A673 (cell line): ENCODE results near the gene SACM1L. TPM values are rescaled to one million over a fixed set of nuclear protein-coding genes. Genes with fewer than 3 reads are reported as not detected.

Experiments used
- BruUV-seq: library from RNA; stranded (reverse); fragments of 400-500 nt; replicated peaks from 2 replicates; lab custom pipeline; 2021; lab: Mats Ljungman, UMichigan
- CTCF ChIA-PET: fragments of 300-600 bp; sonication (Branson Sonifier 250); formaldehyde crosslinking; loops from one replicate; lab custom pipeline; 2022; ENCODE audit warnings: antibody characterized with exemption; lab: Charles Lee
- POLR2A ChIA-PET: fragments of 300-600 bp; sonication (Branson Sonifier 250); formaldehyde crosslinking; loops from one replicate; lab custom pipeline; 2022; ENCODE audit warnings: antibody characterized with exemption; ENCODE audit not compliant: low non-redundant PET; lab: Charles Lee
- DNase-seq: peaks from one replicate; pipeline ENCODE4 v3.0.0-alpha.2; 2015; ENCODE audit warnings: low spot score
- H3K27ac ChIP-seq: fragments of 200-600 bp; sonication (generic); 2 replicates; pipeline ENCODE4 v1.5.1; 2016; ENCODE audit warnings: mixed run types, low read depth, mild to moderate bottlenecking, mixed read lengths, antibody characterized with exemption, low read length; ENCODE audit not compliant: poor library complexity, severe bottlenecking
- H3K27me3 ChIP-seq: fragments of 200-600 bp; sonication (generic); replicated peaks from 2 replicates; pipeline ENCODE4 v1.6.1; 2017; ENCODE audit warnings: mixed run types, low read depth, mild to moderate bottlenecking, mixed read lengths, antibody characterized with exemption, low read length; ENCODE audit not compliant: insufficient read depth, poor library complexity
- H3K36me3 ChIP-seq: fragments of 200-600 bp; sonication (generic); 2 replicates; pipeline ENCODE4 v1.6.1; 2016; ENCODE audit warnings: mixed run types, mild to moderate bottlenecking, mixed read lengths, antibody characterized with exemption, low read length; ENCODE audit not compliant: insufficient read depth, poor library complexity, severe bottlenecking
- H3K4me1 ChIP-seq: fragments of 200-600 bp; sonication (generic); 2 replicates; pipeline ENCODE4 v1.6.1; 2017; ENCODE audit warnings: mixed run types, mild to moderate bottlenecking, mixed read lengths, antibody characterized with exemption, low read length; ENCODE audit not compliant: insufficient read depth, poor library complexity, severe bottlenecking
- H3K4me3 ChIP-seq: fragments of 200-600 bp; sonication (generic); 2 replicates; pipeline ENCODE4 v1.5.1; 2016; ENCODE audit warnings: low read depth, mixed run types, mild to moderate bottlenecking, mixed read lengths, low read length; ENCODE audit not compliant: poor library complexity, severe bottlenecking
- H3K9me3 ChIP-seq: fragments of 200-600 bp; sonication (generic); 2 replicates; pipeline ENCODE4 v1.6.1; 2016; ENCODE audit warnings: mixed run types, low read depth, mild to moderate bottlenecking, mixed read lengths, antibody characterized with exemption, low read length; ENCODE audit not compliant: poor library complexity, severe bottlenecking
- CTCF ChIP-seq: fragments of 300-800, 200-600 bp; sonication (generic); conservative IDR thresholded peaks from 2 replicates; pipeline ENCODE4 v1.5.1; 2017; ENCODE audit warnings: low read depth, mild to moderate bottlenecking, antibody characterized with exemption, low read length, moderate library complexity, mixed read lengths
- EZH2 ChIP-seq: fragments of 200-600 bp; sonication (generic); IDR thresholded peaks from 2 replicates; pipeline ENCODE4 v1.6.1; 2017; ENCODE audit warnings: borderline replicate concordance, low read depth, mild to moderate bottlenecking, mixed read lengths, antibody characterized with exemption, low read length; ENCODE audit not compliant: poor library complexity, severe bottlenecking
- intact Hi-C: fragments of 100-400 bp; cut with micrococcal nuclease; formaldehyde crosslinking; loops from one replicate; pipeline ENCODE4 v1.10.0; 2022; ENCODE audit not compliant: unreplicated experiment
- total RNA-seq: library from RNA; stranded (reverse); gene quantifications from 2 replicates; pipeline ENCODE4 v1.2.3, GENCODE V29; 2021

The SACM1L gene
- total RNA-seq, 1 experiment from 2014 or later: 32.8 TPM

GRCh38 chr3:45724911-45725310, 35.7 kb downstream of the SACM1L start:
- intact Hi-C loops: no loop called here
- Histone ChIP-seq H3K27me3 (no peaks in the 10 kb centered on the region), H3K27ac (no peak overlapping the region), H3K4me3 (no peak overlapping the region), H3K9me3 (no peaks in the 10 kb centered on the region), H3K4me1 (no peaks in the 10 kb centered on the region), H3K36me3 (peaks cover 8% of the 10 kb centered on the region)
- TF ChIP-seq CTCF: no peak
- TF ChIP-seq EZH2: no peak
- CTCF ChIA-PET: no interaction called here
- POLR2A ChIA-PET: no interaction called here
- no peak for DNase-seq
- no TSS peak for BruUV-seq

- BruUV-seq: no TSS peak
- Histone ChIP-seq H3K4me3 (no peak overlapping the region), H3K27me3 (no peaks in the 10 kb centered on the region), H3K4me1 (no peaks in the 10 kb centered on the region), H3K9me3 (no peaks in the 10 kb centered on the region), H3K36me3 (peaks cover 6% of the 10 kb centered on the region), H3K27ac (no peak overlapping the region)
- TF ChIP-seq EZH2 (no peak), CTCF (no peak)
- DNase-seq: no peak
- intact Hi-C loops: no loop called here
- CTCF ChIA-PET: no interaction called here
- POLR2A ChIA-PET: no interaction called here
Observed at GRCh38 chr3:45729614-45730013, 40.4 kb downstream of the SACM1L start.

- H3K27ac ChIP-seq: no peak overlapping the region
- no peak for DNase-seq
- ChIA-PET POLR2A (no interaction called here), CTCF (no interaction called here)
- no peaks in the 10 kb centered on the region for H3K27me3 ChIP-seq
- intact Hi-C loops: no loop called here
- no peak for TF ChIP-seq CTCF
- no peak for TF ChIP-seq EZH2
- no TSS peak for BruUV-seq
- H3K9me3 ChIP-seq: no peaks in the 10 kb centered on the region
- H3K4me3 ChIP-seq: no peak overlapping the region
- peaks cover 11% of the 10 kb centered on the region for H3K36me3 ChIP-seq
- no peaks in the 10 kb centered on the region for H3K4me1 ChIP-seq
Observed at GRCh38 chr3:45730409-45731154, 41.4 kb downstream of the SACM1L start.
